HG02981 (cell line): Measurements from ENCODE around the gene NPNT.
"Not testable (repeated sequence)": the region's sequence is repeated elsewhere in the genome, so short reads cannot be mapped to it uniquely, and the experiment has no call there.

Experiments
- ATAC-seq: cut with Tn5 transposase; IDR thresholded peaks from one replicate; pipeline ENCODE4 v1.9.1; 2021; ENCODE audit warnings: mild to moderate bottlenecking, moderate library complexity; ENCODE audit not compliant: unreplicated experiment

NPNT gene, protein sequence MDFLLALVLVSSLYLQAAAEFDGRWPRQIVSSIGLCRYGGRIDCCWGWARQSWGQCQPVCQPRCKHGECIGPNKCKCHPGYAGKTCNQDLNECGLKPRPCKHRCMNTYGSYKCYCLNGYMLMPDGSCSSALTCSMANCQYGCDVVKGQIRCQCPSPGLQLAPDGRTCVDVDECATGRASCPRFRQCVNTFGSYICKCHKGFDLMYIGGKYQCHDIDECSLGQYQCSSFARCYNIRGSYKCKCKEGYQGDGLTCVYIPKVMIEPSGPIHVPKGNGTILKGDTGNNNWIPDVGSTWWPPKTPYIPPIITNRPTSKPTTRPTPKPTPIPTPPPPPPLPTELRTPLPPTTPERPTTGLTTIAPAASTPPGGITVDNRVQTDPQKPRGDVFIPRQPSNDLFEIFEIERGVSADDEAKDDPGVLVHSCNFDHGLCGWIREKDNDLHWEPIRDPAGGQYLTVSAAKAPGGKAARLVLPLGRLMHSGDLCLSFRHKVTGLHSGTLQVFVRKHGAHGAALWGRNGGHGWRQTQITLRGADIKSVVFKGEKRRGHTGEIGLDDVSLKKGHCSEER

DNA sequence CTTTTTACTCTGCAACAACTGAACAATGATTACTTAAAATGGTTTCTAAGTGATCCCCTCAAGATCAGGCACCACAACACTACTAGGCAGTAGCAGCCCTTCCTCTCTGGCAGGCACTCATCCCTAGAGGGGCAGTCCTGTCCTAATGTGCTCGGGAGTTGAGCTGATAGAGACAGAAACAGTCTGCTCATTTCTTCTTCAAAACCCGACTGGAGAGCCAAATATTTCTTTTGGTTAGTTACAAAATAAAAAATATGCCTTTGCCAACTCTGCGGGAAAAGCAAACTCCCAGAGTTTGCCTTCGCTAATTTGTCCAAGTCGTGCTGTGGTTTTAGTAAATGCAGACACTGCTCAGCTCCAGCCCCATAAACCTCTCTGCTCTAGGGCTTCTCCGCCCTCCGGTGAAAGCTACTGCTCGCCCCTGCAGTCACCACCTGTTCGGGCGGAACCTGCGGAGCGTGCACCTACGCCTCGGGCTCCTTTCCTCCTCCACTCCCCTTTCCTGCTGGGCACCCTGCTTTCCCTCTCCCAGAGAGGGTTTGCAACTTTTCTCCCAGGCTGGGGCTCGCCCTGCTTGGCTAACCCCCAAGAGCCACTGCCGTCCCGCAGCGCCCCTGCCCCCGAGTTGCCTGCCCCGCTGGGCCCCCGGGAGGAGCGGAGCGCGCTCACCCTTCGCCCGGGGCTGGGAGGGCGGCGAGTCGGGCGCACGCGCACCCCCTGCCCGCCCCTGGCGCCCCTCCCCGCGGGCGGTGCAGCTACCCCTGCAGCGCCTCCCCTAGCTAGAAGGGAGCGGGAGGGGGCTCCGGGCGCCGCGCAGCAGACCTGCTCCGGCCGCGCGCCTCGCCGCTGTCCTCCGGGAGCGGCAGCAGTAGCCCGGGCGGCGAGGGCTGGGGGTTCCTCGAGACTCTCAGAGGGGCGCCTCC lies at the start of gene NPNT:
TSS of gene NPNT (plus strand) at position 812 of the 923 bp plus-strand sequence. CDS start 182 bp downstream, outside the sequence.
- ATAC-seq, result peak; percentile 24

DNA sequence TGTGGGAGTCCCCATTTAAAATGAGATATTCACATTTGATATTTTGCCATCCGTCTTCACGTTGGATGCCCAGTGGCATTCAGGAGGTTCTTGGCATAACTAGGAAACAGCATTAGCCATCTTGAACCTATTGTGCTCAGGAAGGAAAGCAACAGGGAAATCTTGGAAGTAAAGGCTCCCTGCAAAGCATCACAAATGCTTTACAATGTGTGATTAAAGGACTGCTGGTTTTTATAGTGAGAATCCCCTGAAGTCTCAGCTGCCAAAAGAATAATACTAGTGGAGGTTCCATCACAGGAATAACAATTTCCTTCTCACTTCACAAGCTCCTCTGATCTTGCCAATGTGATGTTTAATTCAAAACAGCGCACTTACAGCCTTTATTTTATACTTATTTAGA lies 49.7 kb upstream of the NPNT start:
- no peak for ATAC-seq

GRCh38 chr4:105848359-105848758 lies 46.9 kb upstream of the NPNT start:
- ATAC-seq, result not testable (repeated sequence)

DNA sequence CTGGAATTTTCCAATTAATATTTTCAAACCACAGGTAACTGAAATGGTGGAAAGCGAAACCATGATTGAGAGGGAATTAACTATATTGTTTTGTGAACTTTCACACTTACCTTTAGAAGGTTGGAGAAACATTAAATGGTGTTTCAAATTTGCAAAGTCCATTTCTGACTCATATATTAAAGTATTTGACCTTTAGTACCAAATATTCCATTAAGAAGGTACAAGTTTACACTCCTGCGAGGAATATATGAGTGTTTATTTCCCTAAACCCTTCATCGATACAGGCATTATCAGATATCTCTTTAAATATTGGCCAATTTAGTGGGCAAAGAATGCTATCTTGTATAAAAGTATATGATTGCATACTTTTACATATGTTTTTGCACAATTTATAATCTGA lies 44.1 kb upstream of the NPNT start:
- ATAC-seq, result no peak

DNA sequence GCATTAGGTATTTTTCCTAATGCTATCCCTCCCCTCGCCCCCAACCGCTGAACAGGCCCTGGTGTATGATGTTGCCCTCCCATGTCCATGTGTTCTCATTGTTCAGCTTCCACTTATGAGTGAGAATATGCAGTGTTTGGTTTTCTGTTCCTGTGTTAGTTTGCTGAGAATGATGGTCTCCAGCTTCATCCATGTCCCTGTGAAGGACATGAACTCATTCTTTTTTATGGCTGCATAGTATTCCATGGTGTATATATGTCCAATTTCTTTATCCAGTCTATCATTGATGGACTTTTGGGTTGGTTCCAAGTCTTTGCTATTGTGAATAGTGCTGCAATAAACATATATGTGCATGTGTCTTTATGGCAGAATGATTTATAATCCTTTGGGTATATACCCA lies 43.0 kb upstream of the NPNT start:
- ATAC-seq, result not testable (repeated sequence)

- no peak for ATAC-seq
Observed at GRCh38 chr4:105858466-105859040, 36.7 kb upstream of the NPNT start.

- no peak for ATAC-seq
Observed at GRCh38 chr4:105859233-105859632, 36.0 kb upstream of the NPNT start.

DNA sequence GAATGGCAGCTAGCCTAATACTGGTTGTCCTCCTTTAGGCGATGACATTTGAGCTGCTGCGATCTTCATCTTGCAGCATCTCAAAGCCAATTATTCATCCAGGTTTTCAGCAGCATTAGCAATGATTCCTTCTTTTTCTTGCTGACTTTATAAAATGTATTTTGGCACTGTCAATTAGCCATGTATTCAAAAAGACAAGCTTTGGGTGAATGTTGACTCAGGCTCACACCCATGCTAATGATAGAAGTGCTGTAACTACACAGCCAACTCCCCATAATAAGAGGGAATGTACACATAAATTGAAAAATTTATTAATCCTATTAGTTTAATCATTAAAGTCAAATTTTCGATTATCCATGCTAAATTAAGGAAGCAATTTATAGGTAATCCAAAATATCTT lies 24.3 kb upstream of the NPNT start:
- no peak for ATAC-seq

DNA sequence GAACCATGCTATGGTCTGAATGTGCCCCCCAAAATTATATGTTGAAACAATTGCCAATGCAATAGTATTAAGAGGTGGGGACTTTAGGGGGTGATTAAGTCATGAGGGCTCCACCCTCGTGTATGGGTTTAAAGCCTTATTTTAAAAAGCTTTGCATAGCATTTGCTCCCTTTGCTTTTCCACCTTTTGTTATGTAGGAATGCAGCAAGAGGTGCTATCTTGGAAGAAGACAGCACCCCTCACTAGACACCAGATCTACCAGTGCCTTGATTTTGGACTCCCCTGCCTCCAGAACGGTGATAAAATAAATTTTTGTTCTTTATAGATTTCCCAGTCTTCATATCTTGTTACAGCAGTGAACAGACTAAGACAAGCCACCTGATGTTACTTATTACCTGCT lies 23.3 kb upstream of the NPNT start:
- no peak for ATAC-seq

GRCh38 chr4:105875233-105875632 lies 20.0 kb upstream of the NPNT start:
- ATAC-seq, result no peak

DNA sequence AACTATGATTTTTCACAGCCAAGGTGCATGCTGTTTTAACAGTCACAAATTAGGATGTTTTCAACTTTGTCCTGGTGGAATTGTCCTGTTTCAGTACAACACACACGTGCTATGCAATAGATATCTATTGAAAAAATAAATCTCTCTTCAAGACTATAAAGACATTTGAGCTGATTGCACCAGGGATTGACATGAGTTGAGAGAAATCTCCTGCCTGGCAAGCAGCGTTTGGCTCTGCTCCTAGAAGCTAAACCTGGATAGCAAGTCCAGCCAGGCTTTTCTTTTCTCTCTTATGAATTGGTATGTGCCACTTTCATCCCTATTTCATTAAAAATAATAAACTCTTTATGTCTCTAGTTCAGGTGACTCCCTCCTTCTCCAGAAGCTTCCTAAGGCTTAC lies 16.6 kb upstream of the NPNT start:
- ATAC-seq, result no peak

DNA sequence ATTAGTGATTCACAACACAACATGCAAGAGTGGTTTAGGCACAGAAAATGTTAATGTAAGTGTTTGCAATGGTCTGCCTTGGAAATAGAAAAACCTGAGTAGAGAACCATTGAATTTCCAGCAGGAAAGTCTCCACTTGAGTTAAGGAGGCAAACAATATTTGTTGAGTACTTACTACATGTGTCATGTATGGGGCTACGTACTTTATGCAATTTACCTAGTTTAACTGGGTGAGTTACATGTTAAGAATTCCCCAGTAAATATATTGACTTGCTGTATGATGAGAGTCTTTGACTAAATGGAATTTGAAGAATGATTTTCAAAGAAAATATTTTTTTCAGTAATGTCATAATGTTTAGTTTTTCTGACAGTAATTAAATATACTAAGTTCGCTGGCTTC lies 7.8 kb upstream of the NPNT start:
- no peak for ATAC-seq

DNA sequence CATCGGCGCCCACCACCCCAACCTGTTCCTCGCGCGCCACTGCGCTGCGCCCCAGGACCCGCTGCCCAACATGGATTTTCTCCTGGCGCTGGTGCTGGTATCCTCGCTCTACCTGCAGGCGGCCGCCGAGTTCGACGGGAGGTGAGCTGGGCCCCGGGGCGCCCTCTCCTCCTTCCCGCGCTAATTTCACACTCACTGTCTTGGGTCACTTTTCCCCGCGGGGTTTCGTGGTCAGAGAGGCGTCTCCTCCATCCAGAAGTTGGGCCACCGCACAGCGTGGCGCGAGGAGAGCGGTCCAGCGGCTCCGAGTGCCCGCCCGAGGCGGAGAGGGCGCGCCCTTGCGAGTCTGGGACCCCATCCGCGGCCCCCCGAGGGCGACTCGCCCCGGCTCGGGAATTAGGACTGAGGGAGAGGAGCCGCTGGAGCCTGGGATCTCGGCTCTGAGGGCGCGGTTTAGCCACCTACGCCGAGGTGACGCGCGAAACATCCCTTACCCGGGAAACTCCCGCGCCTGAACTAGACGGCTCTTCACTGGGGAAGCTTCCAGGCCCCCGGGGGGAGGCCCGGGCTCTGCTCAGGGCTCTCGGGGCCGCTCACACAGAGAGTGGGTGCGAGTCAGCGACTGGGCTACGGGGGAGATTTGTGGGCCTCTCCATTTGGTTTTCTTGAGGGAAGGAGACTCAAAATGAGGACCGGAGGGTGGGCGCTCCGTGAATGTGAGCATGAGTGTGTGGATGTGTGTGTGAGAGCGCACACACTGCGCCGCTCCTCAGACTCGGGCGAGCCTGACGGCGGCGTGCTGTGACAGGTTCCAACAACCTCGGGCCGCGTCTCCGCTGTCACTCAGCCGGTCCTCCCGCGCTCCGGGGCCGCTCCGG lies 551 bp downstream of the NPNT start:
- peak; percentile 36 for ATAC-seq

- ATAC-seq, result no peak
Observed at GRCh38 chr4:105896461-105896942, 1.2 kb downstream of the NPNT start.

- ATAC-seq, result no peak
Observed at GRCh38 chr4:105896984-105897775, 1.9 kb downstream of the NPNT start.

- ATAC-seq, result no peak
Observed at GRCh38 chr4:105900541-105900940, 5.3 kb downstream of the NPNT start.

- no peak for ATAC-seq
Observed at GRCh38 chr4:105902550-105903262, 7.4 kb downstream of the NPNT start.

GRCh38 chr4:105909787-105910281 lies 14.6 kb downstream of the NPNT start:
- ATAC-seq, result no peak
